B cell (primary cell): ENCODE results near the gene ANAPC5. TPM values are rescaled to one million over a fixed set of nuclear protein-coding genes. Genes with fewer than 3 reads are reported as not detected.

ENCODE experiments used
- ATAC-seq: fragments of 200-7000 bp; cut with Tn5 transposase; one replicate; pipeline ENCODE4 v1.10.0; 2021; ENCODE audit warnings: low read depth, mild to moderate bottlenecking, moderate number of reproducible peaks, moderate library complexity
- CTCF ChIA-PET: fragments of 350-600 bp; sonication (Branson Sonifier 250); formaldehyde crosslinking; loops from one replicate; lab custom pipeline; 2021; ENCODE audit warnings: antibody characterized with exemption, inconsistent platforms; lab: Charles Lee
- POLR2A ChIA-PET: fragments of 350-600 bp; sonication (Branson Sonifier 250); formaldehyde crosslinking; loops from one replicate; lab custom pipeline; 2021; ENCODE audit warnings: antibody characterized with exemption; lab: Charles Lee
- DNase-seq: peaks from one replicate; pipeline ENCODE4 v3.0.0; 2013
- H2AFZ ChIP-seq: 2 replicates; pipeline ENCODE4 v1.6.1; 2012; ENCODE audit warnings: mild to moderate bottlenecking, low read depth, low read length; ENCODE audit not compliant: insufficient read depth, poor library complexity, severe bottlenecking
- H3K27ac ChIP-seq, 2 donors: 1 replicate in 1 of 2; 2 replicates in 1 of 2; pipeline ENCODE4 v1.5.1; 2012 to 2013; ENCODE audit warnings: low read length in 2 of 2, mild to moderate bottlenecking in 2 of 2, moderate library complexity in 1 of 2
- H3K27me3 ChIP-seq, 4 experiments: fragments of 200-600 bp in 1 of 4; sonication (generic) in 1 of 4; replicated peaks in 1 of 4; 1 replicate in 2 of 4; 2 replicates in 2 of 4; pipeline versions ENCODE4 v1.6.1 to v1.7.0; 2013 to 2016; ENCODE audit warnings: low read length in 3 of 4, mild to moderate bottlenecking in 2 of 4, mixed read lengths in 1 of 4, moderate library complexity in 1 of 4; ENCODE audit not compliant: insufficient read depth in 4 of 4, control insufficient read depth in 3 of 4; ENCODE audit errors: control extremely low read depth in 1 of 4
- H3K36me3 ChIP-seq, 2 experiments: replicated peaks in 1 of 2; 1 replicate in 1 of 2; 2 replicates in 1 of 2; pipeline versions ENCODE4 v1.6.1 to v1.7.1; 2013; ENCODE audit warnings: low read length in 1 of 2; ENCODE audit not compliant: insufficient read depth in 2 of 2, control insufficient read depth in 1 of 2; ENCODE audit errors: control extremely low read depth in 1 of 2, extremely low read depth in 1 of 2
- H3K4me1 ChIP-seq, 2 donors: fragments of 200-600 bp in 1 of 2; sonication (generic) in 1 of 2; 1 replicate in 1 of 2; 2 replicates in 1 of 2; pipeline versions ENCODE4 v1.5.1 to v1.6.1; 2013 to 2017; ENCODE audit warnings: low read length in 2 of 2; ENCODE audit not compliant: control insufficient read depth in 2 of 2, insufficient read depth in 2 of 2
- H3K4me2 ChIP-seq: replicated peaks from 2 replicates; pipeline ENCODE3; 2012; ENCODE audit warnings: mild to moderate bottlenecking, low read depth, low read length; ENCODE audit not compliant: poor library complexity, severe bottlenecking
- H3K4me3 ChIP-seq, 5 experiments: fragments of 200-600 bp in 1 of 5; sonication (generic) in 1 of 5; 1 replicate in 3 of 5; 2 replicates in 2 of 5; pipeline versions ENCODE4 v1.5.1 to v1.7.0; 2011 to 2016; ENCODE audit warnings: low read length in 4 of 5, mild to moderate bottlenecking in 4 of 5, low read depth in 2 of 5, control low read depth in 1 of 5, moderate library complexity in 1 of 5; ENCODE audit not compliant: insufficient read depth in 1 of 5; ENCODE audit errors: control extremely low read depth in 1 of 5, extremely low read depth in 1 of 5
- H3K79me2 ChIP-seq: fragments of 200-600 bp; sonication (generic); one replicate; pipeline ENCODE4 v1.6.0; 2016; ENCODE audit warnings: low read length; ENCODE audit not compliant: control insufficient read depth, insufficient read depth
- H3K9ac ChIP-seq: fragments of 200-600 bp; sonication (generic); 2 replicates; pipeline ENCODE4 v1.6.1; 2017; ENCODE audit warnings: mild to moderate bottlenecking, low read length, moderate library complexity
- H3K9me3 ChIP-seq, 3 donors: one replicate each; pipeline versions ENCODE4 v1.6.1 to v1.7.1; 2013; ENCODE audit warnings: low read length in 2 of 3; ENCODE audit not compliant: control insufficient read depth in 2 of 3, insufficient read depth in 1 of 3; ENCODE audit errors: control extremely low read depth in 1 of 3
- H4K20me1 ChIP-seq: 2 replicates; pipeline ENCODE4 v1.6.0; 2012; ENCODE audit warnings: mild to moderate bottlenecking, low read length; ENCODE audit not compliant: insufficient read depth, control insufficient read depth, poor library complexity, severe bottlenecking
- H3K27ac Mint-ChIP-seq: one replicate; pipeline ENCODE4 v1.8.0; 2021; ENCODE audit warnings: mixed read lengths
- H3K27me3 Mint-ChIP-seq: one replicate; pipeline ENCODE4 v1.8.0; 2021; ENCODE audit warnings: mixed read lengths
- H3K4me1 Mint-ChIP-seq: one replicate; pipeline ENCODE4 v1.8.0; 2021; ENCODE audit warnings: mixed read lengths
- H3K4me3 Mint-ChIP-seq: one replicate; pipeline ENCODE4 v1.8.0; 2021; ENCODE audit warnings: mixed read lengths
- H3K9me3 Mint-ChIP-seq: one replicate; pipeline ENCODE4 v1.8.0; 2022; ENCODE audit warnings: mixed read lengths; ENCODE audit not compliant: insufficient read depth
- EZH2 ChIP-seq: IDR thresholded peaks from 2 replicates; pipeline ENCODE4 v1.6.1; 2012; ENCODE audit warnings: borderline replicate concordance, low read depth, mild to moderate bottlenecking, moderate library complexity, low read length; ENCODE audit not compliant: insufficient read depth, poor library complexity, severe bottlenecking
- WGBS: methylation state at CpG from one replicate; pipeline ENCODE4 v1.1.5; 2013; ENCODE audit warnings: missing lambda C conversion rate; ENCODE audit not compliant: insufficient coverage; 5-methylcytosine and 5-hydroxymethylcytosine counted together
- intact Hi-C: fragments of 100-400 bp; cut with micrococcal nuclease; formaldehyde crosslinking; loops from one replicate; pipeline ENCODE4 v1.10.0; 2022
- polyA plus RNA-seq: library from polyadenylated mRNA; depleted of rRNA; stranded (reverse); fragments of >200 nt; gene quantifications from 2 replicates; pipeline ENCODE4 v1.2.3, GENCODE V29; 2012
- total RNA-seq, 2 donors: library from RNA; stranded (reverse); fragments of 120-200 nt in 1 of 2; gene quantifications; 1 replicate in 1 of 2; 2 replicates in 1 of 2; pipeline versions ENCODE4 v1.2.3 to v1.2.4, GENCODE V29; 2013 to 2022
- TF ChIP-seq, protein P1 (sequence below): fragments of 200-600 bp; IDR thresholded peaks from one replicate; pipeline ENCODE4 v1.8.0; 2022; ENCODE audit warnings: antibody characterized with exemption, mild to moderate bottlenecking

ANAPC5 gene
- total and polyA plus RNA-seq, 2 donors (not counting 1 experiment from before 2014, with no cell fraction given), result 150 to 171 TPM

DNA sequence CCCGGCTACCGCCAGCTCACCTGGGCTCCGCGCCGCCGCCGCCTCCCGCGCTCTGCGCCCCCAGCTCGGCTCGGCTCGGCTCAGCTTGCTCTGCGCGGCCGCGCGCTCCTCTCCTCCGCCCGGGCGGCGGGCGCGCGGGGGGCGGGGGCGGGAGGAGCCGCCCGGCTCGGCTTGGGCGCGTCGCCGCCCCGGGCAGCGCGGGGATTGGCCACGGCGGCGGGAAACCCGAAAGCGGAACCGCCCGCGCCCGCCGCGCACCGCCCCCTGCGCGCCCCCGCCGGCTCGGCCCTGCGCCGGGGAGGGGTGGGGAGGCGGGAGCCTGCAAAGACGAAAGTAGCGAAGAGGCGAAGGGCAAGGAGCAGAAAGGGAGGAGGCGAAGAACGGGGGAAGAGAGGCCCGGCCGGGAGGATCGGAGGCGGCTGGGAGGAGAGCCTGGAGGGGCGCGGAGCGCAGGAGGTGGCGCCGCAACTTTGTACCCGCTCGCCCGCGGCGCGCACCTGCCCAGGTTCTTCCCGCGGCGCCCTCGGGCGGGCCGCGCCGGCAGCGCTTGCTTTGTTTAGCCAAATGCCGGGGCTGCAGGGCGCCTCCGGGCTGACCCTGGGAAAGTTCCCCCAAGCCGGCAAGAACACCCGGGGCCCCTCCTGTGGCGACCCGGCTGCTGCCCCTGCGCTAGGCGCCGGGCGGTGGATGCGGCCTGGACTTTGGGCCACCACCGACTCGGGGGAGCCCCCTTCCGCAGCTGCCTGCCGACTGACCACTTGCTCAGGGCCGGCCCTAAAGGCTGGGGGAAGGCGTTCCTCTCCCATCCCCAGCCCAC, 55.4 kb downstream of the ANAPC5 start, which contains the start of gene CAMKK2:
CAMKK2 (minus strand) TSS at position 92 of the 817 bp plus-strand sequence. CDS start 22,183 bp downstream, outside the sequence.
- Histone ChIP-seq H3K36me3 (no peaks in the 10 kb centered on the region), H2AFZ (peak within 1 kb of the TSS; percentile 97), H3K4me2 (peak within 1 kb of the TSS; percentile 100), H3K9me3 (no peaks in the 10 kb centered on the region), H3K4me3 (peak within 1 kb of the TSS; percentile 70 to 89 (median 85)), H3K27me3 (no peaks in the 10 kb centered on the region), H3K27ac (peak within 1 kb of the TSS; percentile 34 to 62), H4K20me1 (peaks cover 5% of the 10 kb centered on the region), H3K4me1 (peaks cover 15 to 30% of the 10 kb centered on the region in 2 donors), H3K9ac (peak within 1 kb of the TSS; percentile 91), H3K79me2 (peaks cover 28% of the 10 kb centered on the region)
- intact Hi-C loops, result loop anchor here (1.0 to 2.0 kb wide), 2 partner anchors 56 to 170 kb away; no protein-coding TSS in a partner anchor
- DNase-seq (peak; percentile 94), ATAC-seq (peak; percentile 87)
- Mint-ChIP-seq H3K27me3 (no peaks in the 10 kb centered on the region), H3K4me3 (peak within 1 kb of the TSS; percentile 90), H3K4me1 (peaks cover 26% of the 10 kb centered on the region), H3K9me3 (no peaks in the 10 kb centered on the region), H3K27ac (peak within 1 kb of the TSS; percentile 84)
- WGBS, result under 1% methylated on average over 92 of the region's 104 CpGs
- TF ChIP-seq EZH2, result no peak
- TF ChIP-seq, protein P1, sequence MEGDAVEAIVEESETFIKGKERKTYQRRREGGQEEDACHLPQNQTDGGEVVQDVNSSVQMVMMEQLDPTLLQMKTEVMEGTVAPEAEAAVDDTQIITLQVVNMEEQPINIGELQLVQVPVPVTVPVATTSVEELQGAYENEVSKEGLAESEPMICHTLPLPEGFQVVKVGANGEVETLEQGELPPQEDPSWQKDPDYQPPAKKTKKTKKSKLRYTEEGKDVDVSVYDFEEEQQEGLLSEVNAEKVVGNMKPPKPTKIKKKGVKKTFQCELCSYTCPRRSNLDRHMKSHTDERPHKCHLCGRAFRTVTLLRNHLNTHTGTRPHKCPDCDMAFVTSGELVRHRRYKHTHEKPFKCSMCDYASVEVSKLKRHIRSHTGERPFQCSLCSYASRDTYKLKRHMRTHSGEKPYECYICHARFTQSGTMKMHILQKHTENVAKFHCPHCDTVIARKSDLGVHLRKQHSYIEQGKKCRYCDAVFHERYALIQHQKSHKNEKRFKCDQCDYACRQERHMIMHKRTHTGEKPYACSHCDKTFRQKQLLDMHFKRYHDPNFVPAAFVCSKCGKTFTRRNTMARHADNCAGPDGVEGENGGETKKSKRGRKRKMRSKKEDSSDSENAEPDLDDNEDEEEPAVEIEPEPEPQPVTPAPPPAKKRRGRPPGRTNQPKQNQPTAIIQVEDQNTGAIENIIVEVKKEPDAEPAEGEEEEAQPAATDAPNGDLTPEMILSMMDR, result peak; percentile 52
- ChIA-PET CTCF (interaction anchor here (0.7 to 1.0 kb wide), 2 partner anchors 8 to 69 kb away, joined by 3 read pairs; no protein-coding TSS in a partner anchor), POLR2A (no interaction called here)
